GM18870 (cell line): Measurements from ENCODE around the gene SLC6A8.
"Not testable (repeated sequence)": the region's sequence is repeated elsewhere in the genome, so short reads cannot be mapped to it uniquely, and the experiment has no call there.

ENCODE experiments used
- ATAC-seq: cut with Tn5 transposase; IDR thresholded peaks from one replicate; pipeline ENCODE4 v1.9.1; 2021; ENCODE audit warnings: moderate library complexity; ENCODE audit not compliant: unreplicated experiment

The SLC6A8 gene

DNA sequence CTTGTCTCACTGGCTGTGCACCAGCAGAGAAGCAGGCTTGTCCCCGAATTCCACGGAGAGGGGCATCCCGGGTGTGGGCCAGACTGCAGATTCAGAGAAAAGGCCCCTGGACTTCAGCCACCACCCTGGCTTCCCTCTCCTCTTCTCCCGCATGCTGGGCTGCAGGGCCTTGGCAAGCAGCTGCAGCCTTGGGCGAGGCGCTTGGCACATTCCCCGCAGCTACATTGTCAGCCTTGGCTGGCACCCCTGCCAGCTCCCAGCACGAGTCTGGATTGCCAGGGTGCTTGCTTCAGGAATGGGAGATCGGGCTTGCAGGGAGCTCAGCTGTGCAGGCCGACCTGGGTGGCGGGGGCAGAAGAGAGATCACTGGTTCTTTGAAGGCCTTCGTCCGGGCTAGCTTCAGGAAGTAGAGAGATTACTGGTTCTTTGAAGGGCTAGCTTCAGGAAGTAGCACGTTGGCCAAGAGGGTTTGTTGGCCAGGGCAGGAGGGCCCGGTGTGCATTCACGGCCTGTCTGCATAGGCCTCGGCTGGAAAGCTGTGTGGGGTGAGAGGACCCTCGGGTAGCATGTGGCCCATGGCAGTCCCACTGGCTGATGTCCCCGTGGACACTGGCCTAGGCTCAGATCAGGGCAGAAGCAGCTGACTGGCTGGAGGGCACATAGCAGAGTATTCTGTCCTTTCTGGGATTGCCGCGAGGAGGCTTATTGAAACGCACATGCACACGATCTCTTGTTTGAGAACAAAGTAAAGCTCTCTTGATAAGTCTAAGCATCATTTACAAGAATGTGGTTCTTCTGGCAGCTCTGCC lies 39.6 kb downstream of the SLC6A8 start:
- ATAC-seq = no peak

DNA sequence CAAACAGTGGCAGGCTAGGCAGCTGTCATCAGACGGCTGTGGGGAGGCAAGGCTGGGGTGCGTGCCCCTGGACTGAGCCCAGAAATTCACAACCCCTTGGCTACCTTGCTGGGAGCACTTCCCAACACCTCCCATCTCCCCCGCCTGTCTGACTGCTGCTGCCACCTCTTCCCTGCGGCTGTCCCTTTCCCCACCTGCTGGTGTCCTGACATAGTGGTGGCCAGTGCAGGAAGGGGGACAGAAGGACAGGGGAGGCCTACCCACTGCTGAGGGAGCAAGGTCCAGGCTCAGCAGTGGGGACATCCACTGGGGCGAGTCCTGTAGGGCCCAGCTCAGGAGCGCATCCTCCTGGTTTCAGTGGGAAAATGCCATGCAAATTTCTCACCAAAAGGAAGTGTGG lies 40.4 kb downstream of the SLC6A8 start:
- no peak for ATAC-seq

DNA sequence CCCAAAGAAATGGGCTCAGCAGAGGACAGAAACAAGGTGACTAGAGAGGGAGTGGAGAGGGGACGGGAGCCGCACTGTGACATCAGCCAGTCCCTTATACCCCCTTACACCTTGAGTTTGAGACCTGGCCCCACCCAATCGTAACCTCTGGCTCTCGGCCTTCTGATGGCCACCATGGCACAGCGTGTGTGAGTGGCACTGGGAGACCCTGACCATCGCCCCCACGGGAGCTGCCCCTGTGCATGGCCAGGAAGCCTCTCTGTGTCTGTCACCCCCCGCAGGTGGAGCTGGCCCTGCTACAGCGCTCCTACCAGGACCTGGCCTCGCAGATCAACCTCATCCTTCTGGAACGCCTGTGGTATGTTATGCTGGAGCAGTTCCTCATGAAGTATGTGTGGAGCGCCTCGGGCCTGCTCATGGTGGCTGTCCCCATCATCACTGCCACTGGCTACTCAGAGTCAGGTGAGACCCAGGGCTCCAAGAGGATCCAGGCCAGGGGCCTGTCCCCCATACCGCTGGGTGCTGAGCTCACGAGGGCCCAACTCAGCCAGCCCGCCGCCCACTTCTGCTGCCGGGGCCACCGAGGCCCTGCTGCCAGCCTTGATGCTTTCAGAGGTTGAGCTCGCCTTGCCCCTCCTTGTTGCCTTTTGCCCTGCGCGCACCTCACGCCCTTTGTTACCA lies 41.4 kb downstream of the SLC6A8 start:
- ATAC-seq = no peak

DNA sequence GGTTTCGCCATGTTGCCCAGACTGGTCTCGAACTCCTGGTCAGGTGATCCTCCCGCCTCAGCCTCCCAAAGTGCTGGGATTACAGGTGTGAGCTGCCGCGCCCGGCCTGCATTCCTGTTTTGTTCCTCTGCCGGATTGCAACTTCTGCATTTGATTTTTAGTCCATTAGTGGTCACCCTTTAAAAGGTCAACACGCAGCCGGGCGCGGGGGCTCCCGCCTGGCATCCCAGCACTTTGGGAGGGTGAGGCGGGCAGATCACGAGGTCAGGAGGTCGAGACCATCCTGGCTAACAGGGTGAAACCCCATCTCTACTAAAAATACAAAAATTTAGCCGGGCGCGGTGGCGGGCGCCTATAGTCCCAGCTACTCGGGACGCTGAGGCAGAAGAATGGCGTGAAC lies 42.4 kb downstream of the SLC6A8 start:
- ATAC-seq = not testable (repeated sequence)

DNA sequence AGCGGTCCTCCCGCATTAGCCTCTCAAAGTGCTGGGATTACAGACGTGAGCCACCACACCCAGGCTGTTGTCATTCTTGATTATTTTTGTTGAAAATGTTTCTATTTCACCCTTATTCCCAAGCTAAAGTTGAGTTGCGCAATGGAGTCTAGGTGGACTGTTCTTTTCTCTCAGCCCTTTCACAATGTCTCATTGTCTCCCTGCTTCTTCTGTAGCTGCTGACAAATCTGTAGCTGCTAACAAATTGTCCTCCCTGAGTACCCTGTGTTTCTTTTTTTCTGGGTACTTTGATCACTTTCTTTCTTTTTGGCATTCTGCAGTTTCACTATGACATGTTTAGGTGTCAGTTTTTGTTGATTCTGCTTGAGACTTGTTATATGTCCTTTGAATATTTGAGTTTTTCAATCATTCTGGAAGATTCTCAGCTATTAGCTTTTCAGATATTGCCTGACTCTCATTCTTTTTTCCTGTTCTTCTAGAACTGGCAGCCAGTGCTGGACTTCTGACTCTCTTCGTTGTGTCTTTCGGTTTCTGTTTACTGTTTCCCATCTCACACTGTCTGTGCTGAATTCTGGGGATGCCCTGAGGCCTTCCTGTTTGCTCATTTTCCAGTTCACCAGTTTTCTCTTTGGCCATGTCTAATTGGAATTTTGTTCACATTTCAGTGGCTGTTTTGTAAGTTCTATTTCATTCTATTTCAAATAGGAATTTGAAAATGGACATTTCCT lies 43.6 kb downstream of the SLC6A8 start:
- no peak for ATAC-seq

DNA sequence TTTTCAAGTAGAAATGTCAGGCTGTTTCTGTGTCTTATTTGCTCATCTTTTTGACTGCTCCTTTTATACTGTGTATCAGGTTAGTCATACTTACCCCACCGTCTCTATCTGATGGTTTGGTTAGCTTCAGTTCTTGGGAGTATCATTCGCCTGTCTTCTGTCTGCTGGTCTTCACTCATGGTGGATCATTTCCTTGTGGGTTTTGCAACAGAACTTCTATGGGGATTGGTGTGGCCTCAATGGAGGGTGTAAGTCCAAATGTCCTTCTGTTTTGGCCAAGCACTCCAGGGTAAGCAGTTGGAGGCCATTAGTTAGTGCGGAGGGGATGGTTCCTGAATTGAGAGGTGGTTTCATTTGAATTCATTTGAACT lies 44.1 kb downstream of the SLC6A8 start:
- ATAC-seq = no peak

DNA sequence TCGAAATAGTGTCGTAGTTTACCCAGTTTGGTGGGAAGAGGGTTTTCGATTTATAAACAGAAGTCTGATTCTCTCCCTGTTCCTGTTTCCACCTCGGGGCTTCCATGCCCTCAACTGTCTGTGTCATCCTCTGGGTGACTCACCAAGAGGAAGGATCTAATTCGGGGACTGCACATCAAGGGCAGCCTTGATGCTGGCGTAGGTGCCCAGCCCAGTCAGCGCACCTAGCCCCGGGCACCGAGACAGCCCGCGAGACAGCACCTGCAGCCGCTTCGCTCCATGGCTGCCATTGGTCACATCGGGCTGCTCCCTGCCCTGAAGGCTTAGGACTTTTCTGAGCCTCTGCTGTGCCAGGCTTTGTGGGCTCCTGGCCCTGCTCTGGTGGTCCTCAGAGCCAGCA lies 44.7 kb downstream of the SLC6A8 start:
- no peak for ATAC-seq

DNA sequence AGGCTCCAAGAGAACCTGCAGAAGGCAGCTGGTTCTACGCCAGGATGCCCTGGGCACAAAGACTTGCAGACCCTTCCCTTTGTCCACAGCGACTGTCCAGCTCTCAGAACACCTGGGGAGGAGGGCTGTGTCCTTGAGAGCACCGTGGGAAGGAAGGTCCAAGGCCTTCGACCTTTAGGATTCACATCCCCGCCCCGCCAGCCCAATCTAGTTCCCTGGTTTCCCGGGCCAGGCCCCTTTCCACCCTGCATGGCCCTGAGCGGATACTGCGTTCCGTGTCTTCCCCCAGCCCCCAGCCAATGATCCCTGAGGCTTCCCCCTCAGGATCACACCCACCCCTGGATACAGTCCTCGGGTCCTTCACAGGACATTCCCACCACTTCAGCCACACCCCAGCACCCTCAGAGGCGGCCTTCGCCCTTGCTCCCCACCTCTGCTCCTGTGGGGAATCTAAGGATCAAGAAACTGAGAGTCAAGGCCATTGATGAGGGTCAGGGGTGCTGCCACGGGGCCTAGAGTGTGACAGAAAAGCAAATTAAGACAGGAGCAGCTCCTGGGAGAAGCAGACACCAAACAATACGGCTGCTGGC lies 46.0 kb downstream of the SLC6A8 start:
- ATAC-seq = no peak

DNA sequence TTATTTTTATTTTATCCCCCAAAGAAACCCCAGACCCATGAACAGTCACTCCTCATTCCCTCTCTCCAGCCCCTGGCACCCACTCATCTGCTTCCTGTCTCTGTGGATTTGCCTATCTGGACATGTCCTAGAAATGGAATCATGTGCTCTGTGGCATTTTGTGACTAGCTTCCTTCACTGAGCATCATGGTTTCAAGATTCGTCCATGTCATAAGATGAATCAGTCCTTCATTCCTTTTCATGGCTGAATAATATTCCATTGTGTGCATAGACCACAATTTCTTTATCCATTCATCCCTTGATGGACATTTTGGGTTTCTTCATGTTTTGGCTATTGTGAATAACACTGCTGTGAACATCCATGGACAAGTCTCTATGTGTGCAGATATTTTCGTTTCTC lies 47.1 kb downstream of the SLC6A8 start:
- ATAC-seq = no peak

DNA sequence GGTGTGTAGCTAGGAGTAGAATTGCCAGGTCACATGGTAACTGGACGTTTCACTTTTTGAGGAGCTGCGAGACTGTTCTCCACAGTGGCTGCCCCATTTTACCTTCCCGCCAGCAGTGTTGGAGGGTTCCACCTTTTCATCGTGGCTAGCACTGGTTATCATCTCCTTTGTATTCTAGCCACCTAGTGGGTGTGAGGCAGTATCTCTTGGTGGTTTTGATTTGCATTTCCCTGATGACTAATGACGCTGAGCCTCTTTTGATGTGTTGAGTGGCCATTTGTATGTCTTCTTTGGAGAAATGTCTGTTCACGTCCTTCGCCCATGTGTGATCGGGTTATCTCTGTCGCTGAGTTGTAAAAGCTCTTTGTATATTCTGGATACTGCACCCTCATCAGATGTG lies 47.5 kb downstream of the SLC6A8 start:
- ATAC-seq = no peak

DNA sequence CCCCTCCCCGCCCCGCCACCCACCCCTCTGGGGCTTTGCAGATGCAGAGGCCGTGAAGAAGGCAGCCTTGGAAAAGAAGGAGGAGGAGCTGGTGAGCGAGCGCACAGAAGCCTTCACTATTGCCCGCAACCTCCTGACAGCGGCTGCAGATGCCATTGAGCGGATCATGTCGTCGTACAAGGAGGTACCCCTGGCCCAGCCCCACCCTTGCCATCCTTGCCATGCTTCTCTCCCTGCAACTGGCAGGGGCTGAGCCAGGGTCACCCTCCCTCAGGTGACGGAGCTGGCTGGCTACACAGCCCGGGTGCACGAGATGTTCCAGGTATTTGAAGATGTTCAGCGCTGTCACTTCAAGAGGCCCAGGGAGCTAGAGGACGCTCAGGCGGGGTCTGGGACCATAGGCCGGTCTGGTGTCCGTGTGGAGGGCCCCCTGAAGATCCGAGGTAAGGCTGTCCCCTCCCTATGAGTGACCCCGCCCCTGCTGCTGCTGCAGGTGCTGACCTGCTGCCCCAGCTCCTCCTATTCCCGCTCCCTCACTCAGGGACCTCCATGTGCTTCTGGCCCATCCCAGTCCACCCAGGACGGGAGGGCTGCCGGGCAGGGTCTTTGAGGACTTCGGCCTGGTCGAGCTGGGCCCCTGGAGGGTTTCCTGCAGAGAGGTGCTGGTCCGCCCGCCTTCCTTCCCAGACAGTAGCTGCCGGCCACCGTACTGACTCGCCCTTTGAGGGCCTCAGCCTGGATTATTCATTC lies 48.5 kb downstream of the SLC6A8 start:
- no peak for ATAC-seq

DNA sequence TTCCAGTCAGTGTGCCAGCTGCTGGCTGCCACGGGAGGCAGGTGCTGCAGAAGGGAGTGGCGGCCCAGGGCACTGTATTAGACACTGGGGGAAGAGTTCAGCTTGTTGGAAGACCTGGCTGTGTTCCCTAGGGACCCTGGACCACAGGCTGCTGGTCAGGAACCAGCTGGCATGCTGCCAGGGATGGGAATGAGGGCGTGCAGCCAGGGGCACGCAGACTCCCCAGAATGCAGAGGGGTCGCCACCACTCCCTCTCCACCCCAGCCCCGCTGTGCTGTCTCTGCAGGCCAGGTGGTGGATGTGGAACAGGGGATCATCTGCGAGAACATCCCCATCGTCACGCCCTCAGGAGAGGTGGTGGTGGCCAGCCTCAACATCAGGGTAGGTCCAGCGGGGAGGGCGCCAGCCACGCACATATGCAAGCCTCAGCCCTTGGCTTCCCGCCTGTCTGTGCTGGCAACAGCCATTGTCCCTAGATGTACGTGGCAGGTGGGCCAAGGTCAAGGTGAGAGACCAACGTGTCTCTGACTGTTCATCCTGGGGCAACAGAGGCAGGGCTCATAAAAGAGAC lies 49.2 kb downstream of the SLC6A8 start:
- ATAC-seq = no peak

DNA sequence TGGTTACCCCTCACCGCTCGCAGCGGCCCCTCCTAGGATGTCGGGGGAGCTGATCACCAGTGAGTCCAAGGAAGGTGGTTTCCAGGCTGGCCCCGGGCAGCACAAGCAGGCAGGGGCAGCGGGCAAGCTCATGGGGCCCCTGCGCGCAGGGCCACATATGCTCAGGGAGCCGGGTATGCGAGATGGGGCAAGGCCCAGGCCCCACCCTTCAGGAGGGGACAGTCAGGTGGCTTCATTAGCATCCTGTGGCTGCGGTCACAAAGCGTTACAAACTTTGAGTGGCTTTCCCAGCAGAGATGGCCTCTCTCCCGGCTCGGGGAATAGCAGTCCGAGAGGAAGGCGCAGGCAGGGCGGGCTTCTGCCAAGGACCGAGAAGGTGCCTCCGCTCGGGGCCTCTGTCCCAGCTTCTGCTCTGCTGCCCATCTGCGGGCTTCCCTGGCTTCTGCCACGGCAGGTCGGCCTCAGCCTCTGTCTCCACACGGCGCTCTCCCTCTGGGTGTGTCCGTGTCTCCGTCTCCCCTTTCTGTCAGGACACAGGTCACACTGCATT lies 50.4 kb downstream of the SLC6A8 start:
- no peak for ATAC-seq

DNA sequence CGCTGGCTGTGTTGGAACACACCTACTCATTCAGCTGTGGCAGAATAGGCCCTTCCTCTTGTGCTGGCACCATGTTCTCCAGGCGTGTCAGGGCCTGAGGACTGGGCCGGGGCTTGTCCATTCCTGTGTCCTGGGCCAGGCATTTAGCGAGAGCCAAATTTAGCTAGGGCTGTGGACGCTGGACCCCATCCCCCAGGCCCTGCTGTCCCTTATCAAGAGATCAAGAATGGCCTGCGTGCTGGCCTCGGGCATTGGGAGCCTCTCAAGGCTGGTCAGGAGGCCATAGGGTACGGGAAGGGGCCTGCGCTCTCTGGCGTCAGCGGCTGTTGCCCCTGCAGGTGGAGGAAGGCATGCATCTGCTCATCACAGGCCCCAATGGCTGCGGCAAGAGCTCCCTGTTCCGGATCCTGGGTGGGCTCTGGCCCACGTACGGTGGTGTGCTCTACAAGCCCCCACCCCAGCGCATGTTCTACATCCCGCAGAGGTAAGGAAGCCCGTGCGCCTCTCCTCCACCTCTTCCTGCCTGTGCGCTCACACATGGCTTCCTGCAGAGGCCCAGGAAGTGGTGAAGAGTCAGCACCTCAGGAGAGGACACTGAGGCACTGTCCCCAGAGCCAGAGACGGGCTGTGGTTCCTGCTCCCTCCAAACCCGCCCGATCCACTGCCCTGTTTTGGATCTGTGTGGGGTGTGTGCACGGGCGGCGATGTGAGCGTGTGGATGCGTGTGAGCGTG lies 52.2 kb downstream of the SLC6A8 start:
- no peak for ATAC-seq

DNA sequence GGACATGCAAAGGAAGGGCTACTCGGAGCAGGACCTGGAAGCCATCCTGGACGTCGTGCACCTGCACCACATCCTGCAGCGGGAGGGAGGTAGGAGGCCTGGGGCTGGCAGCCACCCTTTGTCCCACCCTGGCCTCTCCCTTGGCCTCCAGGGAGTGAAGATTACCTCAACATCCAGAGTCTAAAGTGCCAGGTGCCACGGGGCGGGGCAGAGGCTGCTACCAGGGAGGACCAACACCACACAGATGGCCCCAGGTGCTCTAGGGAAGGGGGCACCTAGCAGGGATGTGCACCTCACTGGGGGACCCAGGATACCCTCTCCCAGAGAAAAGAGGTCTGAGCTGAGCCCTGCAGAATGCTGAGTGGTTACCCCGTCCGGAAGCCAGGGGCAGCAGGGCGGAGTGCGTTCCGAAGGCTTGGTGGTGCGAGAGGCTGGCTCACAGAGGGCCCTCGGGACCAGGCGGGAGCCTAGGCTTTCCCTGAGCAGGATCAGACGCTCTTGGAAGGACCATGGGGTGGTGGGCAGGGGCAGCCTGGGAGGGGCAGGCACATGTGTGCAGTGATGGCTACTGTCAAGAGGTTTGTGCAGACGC lies 53.0 kb downstream of the SLC6A8 start:
- ATAC-seq = no peak

DNA sequence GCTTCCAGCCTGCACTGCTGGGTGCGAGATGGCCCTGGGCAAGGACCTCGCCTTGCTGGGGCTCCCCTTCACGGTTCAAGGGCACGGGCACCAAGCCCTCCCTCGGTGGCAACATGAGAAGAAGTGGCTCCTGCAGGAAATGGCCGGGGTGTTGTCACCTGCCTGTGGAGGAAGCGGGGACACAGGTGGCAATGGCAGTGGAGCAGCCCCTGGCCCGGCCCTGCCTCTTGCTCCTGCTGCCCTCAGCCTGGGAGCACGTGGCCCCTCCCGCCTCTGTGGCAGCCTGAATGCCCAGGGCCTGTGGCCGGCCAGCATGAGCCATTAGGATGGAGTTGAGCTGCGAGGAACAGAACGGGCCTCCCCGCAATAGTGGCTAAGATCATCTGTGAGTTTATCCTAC lies 53.7 kb downstream of the SLC6A8 start:
- no peak for ATAC-seq

DNA sequence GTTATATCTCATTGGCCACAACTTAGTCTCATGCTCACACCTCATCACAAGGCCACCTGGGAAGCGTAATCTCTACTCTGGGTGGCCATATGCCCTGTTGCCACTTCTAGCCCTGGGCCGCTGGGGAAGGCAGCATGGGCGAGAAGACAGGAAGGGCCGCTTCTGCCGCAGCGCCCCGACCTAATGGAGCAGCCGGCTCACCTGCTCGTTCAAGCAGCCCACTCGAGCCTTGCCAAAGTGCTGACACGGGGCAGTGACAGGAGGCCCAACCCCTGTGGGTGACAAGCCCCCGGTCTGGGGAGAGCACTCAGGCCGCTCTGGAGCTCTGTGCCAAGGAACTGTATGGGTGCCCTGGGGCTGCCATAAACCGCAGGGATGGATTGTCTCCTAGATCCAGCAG lies 54.4 kb downstream of the SLC6A8 start:
- ATAC-seq = not testable (repeated sequence)

DNA sequence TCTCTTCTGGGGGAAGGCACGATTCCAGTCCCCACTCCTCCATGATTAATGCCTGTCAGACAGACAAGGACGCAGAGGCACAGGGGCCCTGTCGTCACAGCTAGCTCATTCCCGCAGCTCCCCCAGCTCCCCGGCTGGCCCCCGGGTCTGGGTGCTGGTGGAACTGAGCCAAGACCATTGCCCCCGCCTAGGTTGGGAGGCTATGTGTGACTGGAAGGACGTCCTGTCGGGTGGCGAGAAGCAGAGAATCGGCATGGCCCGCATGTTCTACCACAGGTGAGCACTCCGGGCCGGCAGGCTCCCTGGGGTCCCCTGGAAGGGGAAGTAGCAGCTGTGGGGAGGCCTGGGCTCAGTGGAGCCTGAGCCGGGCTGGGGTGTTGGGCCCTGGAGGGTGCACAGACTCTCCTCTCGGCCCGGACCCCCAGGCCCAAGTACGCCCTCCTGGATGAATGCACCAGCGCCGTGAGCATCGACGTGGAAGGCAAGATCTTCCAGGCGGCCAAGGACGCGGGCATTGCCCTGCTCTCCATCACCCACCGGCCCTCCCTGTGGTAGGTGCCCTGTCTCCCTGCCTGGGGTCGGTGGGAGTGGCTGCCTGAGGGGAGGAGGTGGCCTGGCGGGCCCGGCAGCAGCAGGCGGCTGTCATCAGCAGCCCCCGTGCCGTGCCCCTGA lies 55.2 kb downstream of the SLC6A8 start:
- not testable (repeated sequence) for ATAC-seq
